MM.1S (cell line): ENCODE results near the gene USP10.

Source experiments
- CTCF ChIP-seq: fragments of 300-600 bp; sonication (generic); IDR thresholded peaks from 2 replicates; pipeline ENCODE4 v1.5.1; 2016; ENCODE audit warnings: antibody characterized with exemption, low read length, mixed read lengths
- EZH2 ChIP-seq: fragments of 300-600 bp; sonication (generic); optimal IDR thresholded peaks from 2 replicates; pipeline ENCODE3; 2017; ENCODE audit warnings: low read depth, mild to moderate bottlenecking, antibody characterized with exemption, low read length, mixed read lengths

DNA sequence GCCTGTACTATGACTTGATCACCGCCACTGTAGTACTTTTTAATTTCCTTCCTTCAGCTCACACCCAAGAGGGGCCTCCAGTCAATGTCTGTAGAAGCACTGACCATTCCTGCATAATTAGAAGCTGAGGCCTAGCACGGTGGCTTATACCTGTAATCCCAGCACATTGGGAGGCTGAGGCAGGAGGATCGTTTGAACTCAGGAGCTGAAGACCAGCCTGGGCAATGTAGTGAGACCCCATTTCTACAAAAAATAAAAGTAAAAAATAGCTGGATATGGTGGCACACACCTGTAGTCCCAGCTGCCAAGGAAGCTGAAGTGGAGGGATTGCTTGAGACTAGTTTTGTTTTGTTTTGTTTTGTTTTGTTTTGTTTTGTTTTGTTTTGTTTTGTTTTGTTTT is 45.6 kb upstream of the USP10 start:
- TF ChIP-seq EZH2 (no peak), CTCF (no peak)
